Endothelial cell of hepatic sinusoid (primary cell): Measurements from ENCODE around the gene C4B.
"Not testable (repeated sequence)": the region's sequence is repeated elsewhere in the genome, so short reads cannot be mapped to it uniquely, and the experiment has no call there.

ENCODE experiments used
- in situ Hi-C: cut with HindIII; loops from 2 replicates; pipeline ENCODE4 v1.10.0; 2017; ENCODE audit warnings: low sequenced_read_pairs

C4B gene

DNA sequence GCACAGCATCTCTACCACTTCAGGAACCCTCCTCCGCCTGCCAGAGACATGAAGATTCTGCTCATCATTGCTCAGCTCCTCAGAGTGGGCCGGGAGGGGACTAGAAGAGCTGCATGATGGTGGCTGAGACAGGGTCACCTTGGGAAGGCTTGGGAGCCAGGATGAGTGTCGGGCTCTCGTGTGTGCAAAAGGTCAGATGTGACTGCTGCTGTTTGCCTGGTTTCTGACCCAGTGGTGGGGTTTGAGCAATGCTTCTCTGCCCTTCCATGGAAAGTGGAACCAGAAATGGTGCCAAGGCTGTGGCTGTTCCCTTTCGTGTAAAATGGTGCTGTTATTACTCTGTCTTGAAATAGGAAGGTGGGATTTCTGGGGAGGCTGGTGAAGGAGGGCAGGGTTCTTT is 33.6 kb upstream of the C4B start:
- in situ Hi-C loops: not testable (repeated sequence)

GRCh38 chr6:31981744-31982143 is 32.9 kb upstream of the C4B start, which contains the start of gene C4A:
C4A (plus strand) TSS chr6:31982057; CDS start chr6:31982108, 51 bp downstream.
- in situ Hi-C loops: not testable (repeated sequence)

DNA sequence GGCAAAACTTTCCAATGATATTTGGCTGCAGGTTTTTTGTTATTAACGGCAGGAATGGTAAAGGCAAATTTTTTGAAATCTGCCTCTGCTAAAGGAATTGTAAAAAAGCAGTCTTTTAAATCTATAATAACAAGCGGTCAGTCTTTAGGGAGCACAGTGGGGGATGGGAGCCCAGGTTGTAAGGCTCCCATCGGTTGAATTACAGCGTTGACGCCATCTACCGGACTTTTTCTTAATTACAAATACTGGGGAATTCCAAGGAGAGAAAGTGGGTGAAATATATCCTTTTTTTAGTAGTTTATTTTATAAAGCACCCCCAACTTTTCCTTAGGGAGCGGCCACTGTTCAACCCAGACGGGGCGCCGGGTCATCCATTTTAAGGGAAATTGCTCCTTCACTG is 25.2 kb upstream of the C4B start:
- in situ Hi-C loops: not testable (repeated sequence)

DNA sequence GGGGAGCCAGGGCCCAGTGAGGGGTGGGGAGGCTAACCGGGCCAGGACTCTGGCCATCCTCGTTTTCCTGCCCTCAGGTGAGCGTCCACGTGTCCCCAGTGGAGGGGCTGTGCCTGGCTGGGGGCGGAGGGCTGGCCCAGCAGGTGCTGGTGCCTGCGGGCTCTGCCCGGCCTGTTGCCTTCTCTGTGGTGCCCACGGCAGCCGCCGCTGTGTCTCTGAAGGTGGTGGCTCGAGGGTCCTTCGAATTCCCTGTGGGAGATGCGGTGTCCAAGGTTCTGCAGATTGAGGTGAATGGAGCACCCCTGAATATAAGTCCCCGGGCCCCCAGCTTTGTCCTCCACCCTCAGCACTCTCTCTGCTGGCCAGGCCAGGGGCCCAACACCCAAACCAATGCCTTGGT is 20.2 kb upstream of the C4B start:
- in situ Hi-C loops: not testable (repeated sequence)

GRCh38 chr6:31996385-31996784 is 18.2 kb upstream of the C4B start:
- in situ Hi-C loops: not testable (repeated sequence)

- in situ Hi-C loops: not testable (repeated sequence)
Measured at GRCh38 chr6:32002546-32003268, 11.9 kb upstream of the C4B start.

- in situ Hi-C loops: not testable (repeated sequence)
Measured at GRCh38 chr6:32003301-32003700, 11.3 kb upstream of the C4B start.

GRCh38 chr6:32004393-32004792 is 10.2 kb upstream of the C4B start:
- in situ Hi-C loops: not testable (repeated sequence)

DNA sequence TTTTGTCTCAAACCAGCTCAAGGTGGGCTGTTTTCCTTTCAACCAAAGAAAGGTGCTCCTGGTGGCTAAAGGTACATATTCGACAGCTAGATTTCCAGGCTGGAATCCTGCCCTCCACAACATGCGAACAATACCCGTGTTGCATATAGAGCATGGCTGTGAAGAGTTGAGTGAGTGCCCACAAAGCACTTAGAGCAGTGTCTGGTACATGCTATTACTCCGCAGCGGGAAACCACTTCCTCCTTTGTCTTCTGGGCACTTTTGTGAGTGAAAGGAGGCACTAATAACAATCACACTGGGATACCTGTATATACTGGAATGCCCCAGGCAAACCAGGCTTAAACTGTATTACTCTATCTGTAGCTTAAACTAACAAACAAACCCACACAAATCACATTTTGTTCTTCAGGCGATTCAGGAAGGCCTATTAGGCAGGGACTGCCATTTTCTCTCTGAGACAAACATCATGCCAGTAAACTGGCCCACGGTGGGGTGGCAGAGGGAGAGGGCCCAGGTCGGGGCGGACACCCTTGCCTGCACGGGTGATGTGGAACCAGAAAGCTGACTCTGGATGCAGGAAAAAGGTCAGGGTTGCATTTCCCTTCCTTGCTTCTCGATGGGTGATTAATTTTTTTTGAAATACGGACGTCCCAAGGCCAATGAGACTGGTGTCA is 9.6 kb upstream of the C4B start:
- in situ Hi-C loops: not testable (repeated sequence)

GRCh38 chr6:32005538-32005880 is 9.1 kb upstream of the C4B start:
- in situ Hi-C loops: not testable (repeated sequence)

GRCh38 chr6:32005991-32006529 is 8.5 kb upstream of the C4B start:
- in situ Hi-C loops: not testable (repeated sequence)

- in situ Hi-C loops: not testable (repeated sequence)
Measured at GRCh38 chr6:32007086-32007485, 7.5 kb upstream of the C4B start.

DNA sequence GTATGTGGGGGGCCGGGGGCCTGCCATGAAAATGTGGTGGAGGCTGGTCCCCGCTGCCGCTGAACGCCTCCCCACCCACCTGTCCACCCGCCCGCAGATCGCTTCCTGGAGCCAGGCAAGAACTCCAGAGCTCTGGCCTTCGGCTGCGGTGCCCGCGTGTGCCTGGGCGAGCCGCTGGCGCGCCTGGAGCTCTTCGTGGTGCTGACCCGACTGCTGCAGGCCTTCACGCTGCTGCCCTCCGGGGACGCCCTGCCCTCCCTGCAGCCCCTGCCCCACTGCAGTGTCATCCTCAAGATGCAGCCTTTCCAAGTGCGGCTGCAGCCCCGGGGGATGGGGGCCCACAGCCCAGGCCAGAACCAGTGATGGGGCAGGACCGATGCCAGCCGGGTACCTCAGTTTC is 6.6 kb upstream of the C4B start:
- in situ Hi-C loops: not testable (repeated sequence)

DNA sequence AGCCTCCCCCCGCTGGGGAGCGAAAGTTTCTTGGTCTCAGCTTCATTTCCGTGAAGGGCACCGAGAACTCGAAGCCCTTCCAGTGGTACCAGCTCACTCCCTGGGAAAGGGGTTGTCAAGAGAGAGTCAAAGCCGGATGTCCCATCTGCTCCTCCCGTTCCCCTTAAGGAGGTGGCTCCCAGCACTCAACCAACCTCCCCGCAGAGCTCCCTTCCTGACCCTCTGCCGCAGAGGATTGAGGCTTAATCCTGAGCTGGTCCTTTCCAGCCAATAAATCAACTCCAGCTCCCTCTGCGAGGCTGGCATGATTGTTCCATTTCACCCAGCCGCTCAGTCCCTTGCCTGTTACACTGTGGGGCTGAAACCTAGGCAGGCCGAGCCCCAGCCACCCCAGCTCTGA is 6.0 kb upstream of the C4B start:
- in situ Hi-C loops: not testable (repeated sequence)

DNA sequence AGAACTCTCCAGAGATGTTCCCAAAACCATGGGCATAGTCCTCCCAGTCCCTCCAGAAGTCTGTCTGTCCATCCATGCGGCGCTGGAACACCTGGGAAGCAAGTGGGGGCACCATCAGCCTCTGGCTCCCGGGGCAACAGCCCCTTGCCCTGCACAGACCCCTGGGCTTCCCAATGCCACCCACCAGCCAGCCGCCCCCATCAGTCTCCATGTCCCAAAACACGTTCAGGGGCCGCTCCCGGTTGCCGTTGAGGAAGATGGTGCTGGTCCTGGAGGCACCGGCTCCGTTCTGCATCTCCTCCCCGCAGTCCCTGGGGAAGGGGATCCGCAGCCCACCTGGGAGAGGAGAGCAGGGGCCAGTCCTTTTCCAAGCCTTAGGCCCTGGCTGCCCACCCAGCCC is 5.1 kb upstream of the C4B start:
- in situ Hi-C loops: not testable (repeated sequence)

DNA sequence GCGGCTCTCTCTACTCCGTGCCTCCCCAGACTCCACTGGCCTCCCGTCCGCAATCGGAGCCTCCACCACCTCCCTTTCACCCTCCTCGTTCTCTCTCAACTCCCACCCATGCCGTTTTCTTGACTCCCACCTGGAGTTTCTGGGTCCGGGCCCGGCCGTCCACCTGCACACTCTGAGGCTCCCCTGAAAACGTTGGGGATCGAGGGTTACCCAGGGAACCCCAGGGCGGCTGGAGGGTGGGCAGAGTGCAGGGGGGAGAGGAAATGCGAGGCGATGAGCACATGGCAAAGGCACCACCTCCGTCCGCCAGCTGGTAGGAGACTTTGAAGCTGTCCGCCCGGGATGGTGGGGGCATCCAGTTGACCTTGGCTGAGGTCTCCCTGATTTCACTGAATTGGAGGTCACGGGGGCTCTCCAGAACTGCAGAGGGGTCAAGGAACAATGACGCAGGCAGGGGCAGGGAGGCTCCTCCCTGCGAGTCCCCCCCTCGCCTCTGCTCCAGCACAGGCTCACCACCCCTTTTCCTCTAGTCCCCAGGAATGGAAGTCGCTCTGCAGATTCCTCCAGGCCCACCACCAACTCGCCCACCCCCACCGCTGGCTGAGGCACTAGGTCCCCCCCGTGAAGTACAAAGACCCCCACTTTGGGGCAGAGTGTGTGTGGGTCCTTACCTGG is 3.6 kb upstream of the C4B start:
- in situ Hi-C loops: not testable (repeated sequence)

- in situ Hi-C loops: not testable (repeated sequence)
Measured at GRCh38 chr6:32012941-32013617, 1.5 kb upstream of the C4B start.

- in situ Hi-C loops: not testable (repeated sequence)
Measured at GRCh38 chr6:32013738-32014137, 857 bp upstream of the C4B start.

DNA sequence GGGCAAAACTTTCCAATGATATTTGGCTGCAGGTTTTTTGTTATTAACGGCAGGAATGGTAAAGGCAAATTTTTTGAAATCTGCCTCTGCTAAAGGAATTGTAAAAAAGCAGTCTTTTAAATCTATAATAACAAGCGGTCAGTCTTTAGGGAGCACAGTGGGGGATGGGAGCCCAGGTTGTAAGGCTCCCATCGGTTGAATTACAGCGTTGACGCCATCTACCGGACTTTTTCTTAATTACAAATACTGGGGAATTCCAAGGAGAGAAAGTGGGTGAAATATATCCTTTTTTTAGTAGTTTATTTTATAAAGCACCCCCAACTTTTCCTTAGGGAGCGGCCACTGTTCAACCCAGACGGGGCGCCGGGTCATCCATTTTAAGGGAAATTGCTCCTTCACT is 7.5 kb downstream of the C4B start:
- in situ Hi-C loops: not testable (repeated sequence)

DNA sequence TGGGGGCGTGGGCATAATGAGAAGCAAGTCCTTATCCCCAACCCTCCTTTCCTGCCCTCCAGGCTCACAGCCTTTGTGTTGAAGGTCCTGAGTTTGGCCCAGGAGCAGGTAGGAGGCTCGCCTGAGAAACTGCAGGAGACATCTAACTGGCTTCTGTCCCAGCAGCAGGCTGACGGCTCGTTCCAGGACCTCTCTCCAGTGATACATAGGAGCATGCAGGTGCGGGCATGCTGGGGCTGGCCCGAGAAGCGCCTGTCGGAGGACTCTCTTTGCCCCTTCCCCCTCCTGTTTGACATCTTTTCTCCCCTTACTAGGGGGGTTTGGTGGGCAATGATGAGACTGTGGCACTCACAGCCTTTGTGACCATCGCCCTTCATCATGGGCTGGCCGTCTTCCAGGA is 14.0 kb downstream of the C4B start:
- in situ Hi-C loops: not testable (repeated sequence)

DNA sequence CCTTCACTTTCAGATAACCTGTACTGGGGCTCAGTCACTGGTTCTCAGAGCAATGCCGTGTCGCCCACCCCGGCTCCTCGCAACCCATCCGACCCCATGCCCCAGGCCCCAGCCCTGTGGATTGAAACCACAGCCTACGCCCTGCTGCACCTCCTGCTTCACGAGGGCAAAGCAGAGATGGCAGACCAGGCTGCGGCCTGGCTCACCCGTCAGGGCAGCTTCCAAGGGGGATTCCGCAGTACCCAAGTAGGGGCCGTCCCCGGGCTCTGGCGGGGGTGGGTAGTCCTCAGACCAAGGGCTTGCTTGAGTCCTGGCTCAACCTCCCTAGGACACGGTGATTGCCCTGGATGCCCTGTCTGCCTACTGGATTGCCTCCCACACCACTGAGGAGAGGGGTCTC is 15.0 kb downstream of the C4B start:
- in situ Hi-C loops: not testable (repeated sequence)
